CD14-positive monocyte (primary cell): Measurements from ENCODE around the gene PPP3CA. TPM values are rescaled to one million over a fixed set of nuclear protein-coding genes. Genes with fewer than 3 reads are reported as not detected.

Experiments
- DNase-seq, 3 donors: peaks; one replicate each; pipeline ENCODE4 v3.0.0-alpha.2; 2011 to 2022
- H2AFZ ChIP-seq: 2 replicates; pipeline ENCODE4 v1.6.0; 2012; ENCODE audit warnings: mild to moderate bottlenecking, low read depth, low read length, inconsistent platforms; ENCODE audit not compliant: insufficient read depth, poor library complexity, severe bottlenecking
- H3K27ac ChIP-seq, 2 donors: 1 replicate in 1 of 2; 2 replicates in 1 of 2; pipeline ENCODE4 v1.5.1; 2012 to 2013; ENCODE audit warnings: low read length in 2 of 2, control low read depth in 1 of 2, inconsistent platforms in 1 of 2, low read depth in 1 of 2, mild to moderate bottlenecking in 1 of 2
- H3K27me3 ChIP-seq, 2 donors: one replicate each; pipeline versions ENCODE4 v1.6.0 to v1.6.1; 2011 to 2013; ENCODE audit warnings: low read length in 2 of 2; ENCODE audit not compliant: control insufficient read depth in 2 of 2, insufficient read depth in 2 of 2
- H3K36me3 ChIP-seq, 2 donors: replicated peaks in 1 of 2; 1 replicate in 1 of 2; 2 replicates in 1 of 2; pipeline versions ENCODE4 v1.5.1 to v1.6.1; 2012 to 2013; ENCODE audit warnings: low read length in 2 of 2, control low read depth in 1 of 2, inconsistent platforms in 1 of 2, mild to moderate bottlenecking in 1 of 2; ENCODE audit not compliant: insufficient read depth in 2 of 2, control insufficient read depth in 1 of 2
- H3K4me1 ChIP-seq, 2 donors: 1 replicate in 1 of 2; 2 replicates in 1 of 2; pipeline versions ENCODE4 v1.5.1 to v1.6.1; 2012 to 2013; ENCODE audit warnings: low read length in 2 of 2, control low read depth in 1 of 2, inconsistent platforms in 1 of 2, mild to moderate bottlenecking in 1 of 2, moderate library complexity in 1 of 2; ENCODE audit not compliant: insufficient read depth in 2 of 2, control insufficient read depth in 1 of 2
- H3K4me2 ChIP-seq: replicated peaks from 2 replicates; pipeline ENCODE3; 2012; ENCODE audit warnings: low read length, moderate library complexity, mild to moderate bottlenecking; ENCODE audit not compliant: poor library complexity, severe bottlenecking; ENCODE audit errors: extremely low read depth
- H3K4me3 ChIP-seq, 3 experiments: fragments of 200-600 bp in 1 of 3; sonication (generic) in 1 of 3; replicated peaks in 1 of 3; 1 replicate in 2 of 3; 2 replicates in 1 of 3; pipeline ENCODE4 v1.5.1; 2011 to 2013; ENCODE audit warnings: low read length in 3 of 3, mild to moderate bottlenecking in 3 of 3, control low read depth in 2 of 3, low read depth in 2 of 3, inconsistent platforms in 1 of 3, moderate library complexity in 1 of 3
- H3K79me2 ChIP-seq: 2 replicates; pipeline ENCODE4 v1.6.0; 2012; ENCODE audit warnings: mild to moderate bottlenecking, control low read depth, inconsistent platforms, low read length, moderate library complexity; ENCODE audit not compliant: insufficient read depth
- H3K9ac ChIP-seq: 2 replicates; pipeline ENCODE4 v1.6.0; 2017; ENCODE audit warnings: low read length, mild to moderate bottlenecking; ENCODE audit not compliant: insufficient read depth, poor library complexity, severe bottlenecking
- H3K9me3 ChIP-seq, 2 donors: replicated peaks in 1 of 2; 1 replicate in 1 of 2; 2 replicates in 1 of 2; pipeline versions ENCODE4 v1.5.1 to v1.6.1; 2012 to 2013; ENCODE audit warnings: low read length in 2 of 2, control low read depth in 1 of 2; ENCODE audit not compliant: control insufficient read depth in 1 of 2, insufficient read depth in 1 of 2
- H4K20me1 ChIP-seq: 2 replicates; pipeline ENCODE4 v1.6.0; 2012; ENCODE audit warnings: mild to moderate bottlenecking, low read length, control low read depth, moderate library complexity; ENCODE audit not compliant: insufficient read depth
- H3K27ac Mint-ChIP-seq, 7 donors: one replicate each; pipeline ENCODE4 v1.8.0; 2020; ENCODE audit warnings: mild to moderate bottlenecking in 7 of 7, mixed read lengths in 7 of 7, moderate library complexity in 6 of 7, inconsistent platforms in 2 of 7
- H3K27me3 Mint-ChIP-seq, 3 donors: one replicate each; pipeline ENCODE4 v1.8.0; 2021 to 2022; ENCODE audit warnings: low read depth in 3 of 3, mild to moderate bottlenecking in 3 of 3, mixed read lengths in 3 of 3, moderate library complexity in 3 of 3, inconsistent platforms in 1 of 3
- H3K36me3 Mint-ChIP-seq, 2 donors: one replicate each; pipeline ENCODE4 v1.8.0; 2020; ENCODE audit warnings: mixed read lengths in 2 of 2, inconsistent platforms in 1 of 2, mild to moderate bottlenecking in 1 of 2
- H3K4me1 Mint-ChIP-seq: one replicate; pipeline ENCODE4 v1.8.0; 2020; ENCODE audit warnings: mild to moderate bottlenecking, mixed read lengths
- H3K4me3 Mint-ChIP-seq, 2 donors: one replicate each; pipeline ENCODE4 v1.8.0; 2020; ENCODE audit warnings: mild to moderate bottlenecking in 2 of 2, mixed read lengths in 2 of 2, moderate library complexity in 1 of 2
- H3K9me3 Mint-ChIP-seq, 7 donors: one replicate each; pipeline ENCODE4 v1.8.0; 2020 to 2022; ENCODE audit warnings: mixed read lengths in 7 of 7, mild to moderate bottlenecking in 6 of 7, moderate library complexity in 6 of 7, inconsistent platforms in 2 of 7
- WGBS: methylation state at CpG from one replicate; pipeline ENCODE4 v1.1.5; 2013; ENCODE audit warnings: missing lambda C conversion rate; ENCODE audit not compliant: insufficient coverage; 5-methylcytosine and 5-hydroxymethylcytosine counted together
- intact Hi-C, 2 donors: fragments of 100-400 bp; cut with micrococcal nuclease; formaldehyde crosslinking; loops; one replicate each; pipeline versions ENCODE4 v1.15.0 to v1.15.1; 2023
- polyA plus RNA-seq, 3 donors: library from polyadenylated mRNA; depleted of rRNA in 1 of 3; unstranded in 2 of 3; stranded (reverse) in 1 of 3; fragments of 300-500 nt in 2 of 3; fragments of >200 nt in 1 of 3; fragmentation: Illumina TruSeq in 2 of 3; gene quantifications; 1 replicate in 2 of 3; 2 replicates in 1 of 3; pipeline ENCODE4 v1.2.3, GENCODE V29; 2012 to 2021
- TF ChIP-seq, protein P1 (sequence below): fragments of 200-600 bp; IDR thresholded peaks from one replicate; pipeline ENCODE4 v1.8.0; 2022; ENCODE audit warnings: antibody characterized with exemption, mild to moderate bottlenecking

The PPP3CA gene
- polyA plus RNA-seq, 3 donors: 5.1 to 9.7 (median 8.9) TPM

DNA sequence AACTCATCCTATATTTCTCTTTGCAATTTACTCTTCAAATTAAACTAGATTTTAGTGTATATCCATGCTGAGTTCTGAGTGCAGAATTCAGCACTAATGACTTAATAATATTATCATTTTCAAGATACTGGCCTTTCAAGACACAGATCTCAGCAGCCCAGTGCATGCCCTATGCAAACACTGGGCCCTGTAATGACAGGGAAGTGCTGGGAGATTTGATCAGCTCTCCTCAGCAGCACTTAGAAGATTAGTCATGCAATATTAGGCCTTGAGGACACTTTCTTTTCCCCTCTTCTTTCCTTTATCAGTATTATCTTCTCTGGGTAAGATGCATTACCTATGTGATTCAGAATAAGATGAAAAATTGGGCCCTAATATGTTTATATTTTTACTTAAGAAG, 207.1 kb downstream of the PPP3CA start:
- H3K79me2 ChIP-seq: peaks cover 13% of the 10 kb centered on the region
- H3K9me3 ChIP-seq: no peaks in the 10 kb centered on the region
- no peak overlapping the region for H3K4me3 Mint-ChIP-seq

DNA sequence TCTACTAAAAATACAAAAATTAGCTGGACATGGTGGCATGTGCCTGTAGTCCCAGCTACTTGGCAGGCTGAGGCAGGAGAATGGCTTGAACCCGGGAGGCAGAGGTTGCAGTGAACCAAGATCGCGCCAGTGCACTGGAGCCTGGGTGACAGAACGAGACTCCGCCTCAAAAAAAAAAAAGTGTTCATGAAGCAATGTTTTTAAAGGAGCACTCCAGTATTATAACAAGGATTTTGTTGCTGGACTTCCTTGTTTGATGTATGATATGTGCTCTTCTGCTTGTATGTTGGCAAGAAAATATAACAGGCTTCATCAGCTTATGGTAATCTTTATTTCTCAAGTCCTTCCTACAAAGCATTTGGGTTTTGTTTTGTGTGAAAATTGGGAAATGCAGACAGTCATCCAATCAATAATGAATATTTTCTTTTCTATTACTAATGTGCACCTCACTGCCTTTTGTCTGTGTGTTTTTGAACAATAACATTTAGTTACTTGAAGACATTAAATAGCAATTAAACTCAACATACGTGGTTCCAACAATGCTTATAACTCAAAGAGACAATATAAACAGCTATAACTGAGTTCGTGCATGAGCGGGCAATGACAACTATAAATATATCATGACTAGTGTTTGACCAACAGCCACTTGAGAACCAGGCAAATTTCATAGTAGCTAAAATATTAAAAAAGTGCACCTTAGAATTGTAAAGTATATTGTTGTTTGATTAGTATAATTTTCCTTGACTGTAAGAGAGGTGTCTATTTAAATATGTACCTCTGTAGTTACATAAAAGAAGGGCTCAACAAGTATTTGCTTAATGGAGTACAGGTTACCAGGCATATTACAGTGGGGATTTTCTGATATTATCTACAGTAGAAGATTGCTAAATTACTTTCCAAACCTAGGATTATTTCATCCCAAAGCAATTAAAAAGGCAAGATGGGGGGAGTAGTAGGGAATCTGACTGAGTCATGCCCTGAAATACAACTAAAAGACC, 210.7 kb downstream of the PPP3CA start:
- H2AFZ ChIP-seq: no peak overlapping the region
- no peak overlapping the region for H3K27ac ChIP-seq
- H3K36me3 ChIP-seq: no peaks in the 10 kb centered on the region
- no peaks in the 10 kb centered on the region for H3K27me3 ChIP-seq
- H3K4me2 ChIP-seq: no peak overlapping the region
- peaks cover 4% of the 10 kb centered on the region for H3K79me2 ChIP-seq
- Mint-ChIP-seq H3K4me3 (no peak overlapping the region), H3K27ac (peak overlapping the region in 2 of 7 donors; percentile 25 to 65), H3K27me3 (peaks cover 0 to 2% (median 0%) of the 10 kb centered on the region in 3 donors), H3K4me1 (peaks cover 28% of the 10 kb centered on the region), H3K36me3 (peaks cover 0 to 2% of the 10 kb centered on the region in 2 donors), H3K9me3 (peaks cover 0 to 8% (median 3%) of the 10 kb centered on the region in 7 donors)
- no peak for DNase-seq
- intact Hi-C loops: no loop called here
- no peaks in the 10 kb centered on the region for H3K9me3 ChIP-seq
- H4K20me1 ChIP-seq: peaks cover 53% of the 10 kb centered on the region
- no peak overlapping the region for H3K4me3 ChIP-seq
- TF ChIP-seq, protein P1, sequence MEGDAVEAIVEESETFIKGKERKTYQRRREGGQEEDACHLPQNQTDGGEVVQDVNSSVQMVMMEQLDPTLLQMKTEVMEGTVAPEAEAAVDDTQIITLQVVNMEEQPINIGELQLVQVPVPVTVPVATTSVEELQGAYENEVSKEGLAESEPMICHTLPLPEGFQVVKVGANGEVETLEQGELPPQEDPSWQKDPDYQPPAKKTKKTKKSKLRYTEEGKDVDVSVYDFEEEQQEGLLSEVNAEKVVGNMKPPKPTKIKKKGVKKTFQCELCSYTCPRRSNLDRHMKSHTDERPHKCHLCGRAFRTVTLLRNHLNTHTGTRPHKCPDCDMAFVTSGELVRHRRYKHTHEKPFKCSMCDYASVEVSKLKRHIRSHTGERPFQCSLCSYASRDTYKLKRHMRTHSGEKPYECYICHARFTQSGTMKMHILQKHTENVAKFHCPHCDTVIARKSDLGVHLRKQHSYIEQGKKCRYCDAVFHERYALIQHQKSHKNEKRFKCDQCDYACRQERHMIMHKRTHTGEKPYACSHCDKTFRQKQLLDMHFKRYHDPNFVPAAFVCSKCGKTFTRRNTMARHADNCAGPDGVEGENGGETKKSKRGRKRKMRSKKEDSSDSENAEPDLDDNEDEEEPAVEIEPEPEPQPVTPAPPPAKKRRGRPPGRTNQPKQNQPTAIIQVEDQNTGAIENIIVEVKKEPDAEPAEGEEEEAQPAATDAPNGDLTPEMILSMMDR: no peak
- H3K4me1 ChIP-seq: peaks cover 16% of the 10 kb centered on the region in 2 donors
- no peak overlapping the region for H3K9ac ChIP-seq
- 93% methylated on average over 5 of the region's 8 CpGs for WGBS

More for the DNA sequence above, 207.1 kb downstream of the PPP3CA start:
- peaks cover 15 to 22% of the 10 kb centered on the region in 2 donors for H3K4me1 ChIP-seq
- peaks cover 0 to 2% (median 0%) of the 10 kb centered on the region in 7 donors for H3K9me3 Mint-ChIP-seq
- H3K4me1 Mint-ChIP-seq: peaks cover 40% of the 10 kb centered on the region
- H3K27ac Mint-ChIP-seq: peak overlapping the region in 1 of 7 donors; percentile 53
- no peak overlapping the region for H3K27ac ChIP-seq
- H3K36me3 Mint-ChIP-seq: peaks cover 0 to under 1% of the 10 kb centered on the region in 2 donors
- no peaks in the 10 kb centered on the region for H3K36me3 ChIP-seq
- DNase-seq: no peak
- H3K4me2 ChIP-seq: no peak overlapping the region
- H4K20me1 ChIP-seq: peaks cover 81% of the 10 kb centered on the region
- intact Hi-C loops: no loop called here
- H3K27me3 Mint-ChIP-seq: peaks cover 0 to 2% (median 0%) of the 10 kb centered on the region in 3 donors
- TF ChIP-seq, protein P1: no peak
- no peak overlapping the region for H2AFZ ChIP-seq
- no peaks in the 10 kb centered on the region for H3K27me3 ChIP-seq
- no peak overlapping the region for H3K9ac ChIP-seq
- H3K4me3 ChIP-seq: no peak overlapping the region
